Mesothelial cell of epicardium (in vitro differentiated cells): ENCODE measurements around the gene KCNK16. TPM values are rescaled to one million over a fixed set of nuclear protein-coding genes. Genes with fewer than 3 reads are reported as not detected.
A peak's percentile ranks its signal among the peaks of the same experiment; 100 is the strongest.

Experiments used
- DNase-seq, 2 experiments: peaks; one replicate each; pipeline ENCODE4 v3.0.0; 2021; ENCODE audit warnings: low spot score in 2 of 2; ENCODE audit not compliant: unreplicated experiment in 2 of 2
- H3K27ac Mint-ChIP-seq: 2 replicates; pipeline ENCODE4 v1.8.0; 2021; ENCODE audit warnings: mixed read lengths
- H3K27me3 Mint-ChIP-seq: 2 replicates; pipeline ENCODE4 v1.8.0; 2021; ENCODE audit warnings: low read depth, mixed read lengths
- H3K36me3 Mint-ChIP-seq: 2 replicates; pipeline ENCODE4 v1.8.0; 2021; ENCODE audit warnings: mixed read lengths
- H3K4me1 Mint-ChIP-seq: 2 replicates; pipeline ENCODE4 v1.8.0; 2021; ENCODE audit warnings: mixed read lengths
- H3K4me3 Mint-ChIP-seq: 2 replicates; pipeline ENCODE4 v1.8.0; 2021; ENCODE audit warnings: mild to moderate bottlenecking, moderate library complexity, mixed read lengths
- H3K9me3 Mint-ChIP-seq: 2 replicates; pipeline ENCODE4 v1.8.0; 2021; ENCODE audit warnings: mixed read lengths
- total RNA-seq: library from RNA; stranded (reverse); gene quantifications from 3 replicates; pipeline ENCODE4 v1.2.1, GENCODE V29; 2021
- TF ChIP-seq, protein P1 (sequence below): fragments of 200-600 bp; sonication (generic); IDR thresholded peaks from one replicate; pipeline ENCODE4 v1.5.0; 2021; ENCODE audit warnings: antibody characterized with exemption; ENCODE audit not compliant: unreplicated experiment

KCNK16 gene
- total RNA-seq, 1 donor from 2014 or later: not detected

GRCh38 chr6:39357998-39358686 lies 35.6 kb upstream of the KCNK16 start:
- peak overlapping the region; percentile 43 for H3K27ac Mint-ChIP-seq
- peaks cover 2% of the 10 kb centered on the region for H3K27me3 Mint-ChIP-seq
- peak in 1 of 2 experiments; percentile 60 for DNase-seq
- H3K36me3 Mint-ChIP-seq: no peaks in the 10 kb centered on the region
- H3K4me1 Mint-ChIP-seq: peaks cover 12% of the 10 kb centered on the region
- H3K9me3 Mint-ChIP-seq: no peaks in the 10 kb centered on the region
- H3K4me3 Mint-ChIP-seq: no peak overlapping the region
- TF ChIP-seq, protein P1, sequence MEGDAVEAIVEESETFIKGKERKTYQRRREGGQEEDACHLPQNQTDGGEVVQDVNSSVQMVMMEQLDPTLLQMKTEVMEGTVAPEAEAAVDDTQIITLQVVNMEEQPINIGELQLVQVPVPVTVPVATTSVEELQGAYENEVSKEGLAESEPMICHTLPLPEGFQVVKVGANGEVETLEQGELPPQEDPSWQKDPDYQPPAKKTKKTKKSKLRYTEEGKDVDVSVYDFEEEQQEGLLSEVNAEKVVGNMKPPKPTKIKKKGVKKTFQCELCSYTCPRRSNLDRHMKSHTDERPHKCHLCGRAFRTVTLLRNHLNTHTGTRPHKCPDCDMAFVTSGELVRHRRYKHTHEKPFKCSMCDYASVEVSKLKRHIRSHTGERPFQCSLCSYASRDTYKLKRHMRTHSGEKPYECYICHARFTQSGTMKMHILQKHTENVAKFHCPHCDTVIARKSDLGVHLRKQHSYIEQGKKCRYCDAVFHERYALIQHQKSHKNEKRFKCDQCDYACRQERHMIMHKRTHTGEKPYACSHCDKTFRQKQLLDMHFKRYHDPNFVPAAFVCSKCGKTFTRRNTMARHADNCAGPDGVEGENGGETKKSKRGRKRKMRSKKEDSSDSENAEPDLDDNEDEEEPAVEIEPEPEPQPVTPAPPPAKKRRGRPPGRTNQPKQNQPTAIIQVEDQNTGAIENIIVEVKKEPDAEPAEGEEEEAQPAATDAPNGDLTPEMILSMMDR: no peak

DNA sequence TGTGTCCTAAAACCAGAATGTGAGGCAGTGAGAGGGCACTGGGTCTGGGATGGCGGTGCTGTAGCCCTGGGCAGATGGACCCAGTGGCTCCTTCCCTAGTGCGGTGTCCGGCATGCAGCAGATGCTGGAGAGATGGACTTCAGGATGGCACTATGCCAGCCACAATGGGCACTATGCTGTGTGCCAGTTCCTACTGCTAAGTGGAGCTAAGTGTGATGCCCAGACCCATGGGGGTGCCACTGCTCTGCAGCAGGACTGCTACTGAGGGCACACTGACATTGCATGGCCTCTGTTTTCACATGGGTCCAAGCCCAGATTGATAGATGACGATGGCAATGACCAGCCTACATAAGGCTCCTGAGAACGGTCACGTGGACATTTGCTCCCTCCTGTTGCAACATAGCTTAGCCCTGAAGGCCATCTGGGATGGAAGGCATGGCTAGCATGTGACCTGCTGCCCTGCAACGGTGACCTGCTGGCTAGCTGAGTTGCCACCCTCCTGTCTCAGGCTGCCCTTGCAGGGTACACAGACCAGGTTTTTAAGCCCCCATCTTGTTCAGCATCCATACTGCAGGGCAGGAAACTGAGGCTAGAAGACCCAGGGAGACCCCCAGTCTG lies 31.3 kb upstream of the KCNK16 start:
- Mint-ChIP-seq H3K9me3 (no peaks in the 10 kb centered on the region), H3K4me1 (peaks cover 11% of the 10 kb centered on the region), H3K27me3 (peaks cover 13% of the 10 kb centered on the region), H3K4me3 (no peak overlapping the region), H3K36me3 (no peaks in the 10 kb centered on the region), H3K27ac (no peak overlapping the region)
- DNase-seq: no peak
- TF ChIP-seq, protein P1: no peak

GRCh38 chr6:39350723-39351505 lies 28.4 kb upstream of the KCNK16 start:
- H3K4me1 Mint-ChIP-seq: no peaks in the 10 kb centered on the region
- TF ChIP-seq, protein P1: no peak
- no peaks in the 10 kb centered on the region for H3K36me3 Mint-ChIP-seq
- no peak overlapping the region for H3K4me3 Mint-ChIP-seq
- no peak overlapping the region for H3K27ac Mint-ChIP-seq
- H3K9me3 Mint-ChIP-seq: no peaks in the 10 kb centered on the region
- no peak for DNase-seq
- H3K27me3 Mint-ChIP-seq: peaks cover 18% of the 10 kb centered on the region

DNA sequence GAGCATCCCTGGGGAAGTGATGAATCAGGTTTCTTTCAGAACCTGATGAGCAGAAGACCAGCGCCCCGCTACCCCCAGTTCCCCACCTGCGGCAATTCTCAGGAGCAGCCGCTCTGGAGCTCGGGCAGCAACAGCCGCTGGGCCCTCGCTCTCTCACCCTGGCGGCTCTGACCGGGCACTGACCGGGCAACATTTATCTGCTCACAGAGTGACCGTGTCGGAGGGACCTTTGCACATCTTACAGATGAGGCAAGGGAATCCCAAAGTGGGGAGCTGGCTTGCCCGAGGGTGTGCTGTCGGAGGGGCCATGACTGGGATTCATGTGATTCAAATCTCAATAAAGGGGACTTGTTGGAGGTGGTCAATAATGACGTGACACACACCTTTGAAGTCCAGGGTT lies 26.2 kb upstream of the KCNK16 start:
- Mint-ChIP-seq H3K27ac (no peak overlapping the region), H3K36me3 (no peaks in the 10 kb centered on the region), H3K4me3 (no peak overlapping the region), H3K9me3 (no peaks in the 10 kb centered on the region), H3K4me1 (no peaks in the 10 kb centered on the region), H3K27me3 (peaks cover 18% of the 10 kb centered on the region)
- DNase-seq: no peak
- TF ChIP-seq, protein P1: no peak

DNA sequence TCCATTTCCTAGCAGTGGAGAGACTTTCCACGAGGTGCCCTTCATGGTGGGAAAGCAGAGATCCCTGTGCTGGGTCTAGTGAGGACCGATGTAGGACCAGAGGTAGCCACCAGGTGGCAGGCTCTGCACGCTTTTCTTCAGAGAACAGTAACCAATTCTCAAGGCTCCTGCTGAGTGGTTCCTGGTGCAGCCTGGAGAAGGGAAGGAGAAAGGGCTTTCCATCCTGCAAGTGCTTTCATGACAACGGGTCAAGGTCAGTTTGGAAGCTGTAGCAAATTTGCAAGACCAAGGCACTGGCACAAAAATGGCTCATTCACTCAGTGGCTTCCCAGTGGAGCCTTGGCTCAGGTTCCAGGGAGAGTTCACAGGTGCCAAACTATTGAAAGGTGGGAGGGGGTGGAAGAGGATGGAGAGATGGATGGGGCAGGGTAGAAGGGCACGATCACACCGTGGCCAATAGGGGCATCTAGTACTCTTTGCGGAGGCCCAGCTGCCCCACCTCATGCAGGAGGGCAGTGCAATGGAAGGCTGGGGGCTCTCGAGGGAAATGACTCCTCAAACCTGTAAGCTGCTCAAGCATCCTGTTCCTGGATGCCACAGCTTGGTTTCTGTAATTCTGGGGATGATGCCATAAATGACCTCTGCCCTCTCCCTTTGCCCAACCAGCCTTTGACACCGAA lies 25.5 kb upstream of the KCNK16 start:
- Mint-ChIP-seq H3K4me1 (no peaks in the 10 kb centered on the region), H3K27me3 (peaks cover 18% of the 10 kb centered on the region), H3K9me3 (no peaks in the 10 kb centered on the region), H3K27ac (no peak overlapping the region), H3K36me3 (no peaks in the 10 kb centered on the region), H3K4me3 (no peak overlapping the region)
- peak; percentile 41 to 85 for DNase-seq
- TF ChIP-seq, protein P1: peak; percentile 91
